ENCODE data around the gene GATA1. TPM values are rescaled to one million over a fixed set of nuclear protein-coding genes. Genes with fewer than 3 reads are reported as not detected.

GATA1 gene
- total RNA-seq, 1 experiment from 2014 or later, result not detected

- DNase-seq, result no peak
- no peaks in the 10 kb centered on the region for H3K9me3 ChIP-seq
- Mint-ChIP-seq H3K4me3 (ENCODE audit: unreplicated experiment) (peak overlapping the region; percentile 77), H3K4me1 (ENCODE audit: low read depth, unreplicated experiment) (peaks cover 6% of the 10 kb centered on the region), H3K27ac (ENCODE audit: unreplicated experiment) (peak overlapping the region; percentile 72), H3K9me3 (ENCODE audit: unreplicated experiment) (no peaks in the 10 kb centered on the region), H3K36me3 (ENCODE audit: insufficient read depth, unreplicated experiment) (peaks cover 12% of the 10 kb centered on the region), H3K27me3 (ENCODE audit: insufficient read depth, unreplicated experiment) (no peaks in the 10 kb centered on the region)
- H3K27me3 ChIP-seq (replicated peaks; ENCODE audit: control insufficient read depth, insufficient read depth, low read length), result no peaks in the 10 kb centered on the region
- ChIA-PET POLR2A (interaction anchor here (0.5 to 1.4 kb wide), 6 partner anchors 24 to 453 kb away, joined by 3 to 15 read pairs (median 10); partner anchors contain the start of genes HDAC6, RBM3 and SUV39H1), CTCF (no interaction called here)
- no TSS peak for BruUV-seq (replicated peaks)
- no peaks in the 10 kb centered on the region; the same call in 1 of the 2 replicates for H3K4me1 ChIP-seq
- intact Hi-C loops (cut with micrococcal nuclease; ENCODE audit: unreplicated experiment), result loop anchor here (1.0 to 2.0 kb wide), 3 partner anchors 17 to 64 kb away; partner anchors contain the start of genes HDAC6 and SUV39H1
- TF ChIP-seq CTCF (IDR thresholded peaks at IDR 0.05; ENCODE audit: insufficient read depth in 1 of 2, low read depth in 1 of 2, low read length in 1 of 2, severe bottlenecking in 1 of 2, unreplicated experiment in 1 of 2), result no peak
- H3K36me3 ChIP-seq (ENCODE audit: control insufficient read depth, insufficient read depth, low read length), result no peaks in the 10 kb centered on the region
- peak overlapping the region; percentile 56 for H3K4me3 ChIP-seq (ENCODE audit: low read depth, low read length)
These were observed 48.5 kb upstream of the GATA1 start for GRCh38 chrX:48737940-48738339.

GRCh38 chrX:48741834-48742233 lies 44.6 kb upstream of the GATA1 start:
- Histone ChIP-seq H3K4me1 (no peaks in the 10 kb centered on the region; the same call in 1 of the 2 replicates), H3K4me3 (ENCODE audit: low read depth, low read length) (no peak overlapping the region), H3K9me3 (no peaks in the 10 kb centered on the region), H3K36me3 (ENCODE audit: control insufficient read depth, insufficient read depth, low read length) (no peaks in the 10 kb centered on the region), H3K27me3 (replicated peaks; ENCODE audit: control insufficient read depth, insufficient read depth, low read length) (no peaks in the 10 kb centered on the region)
- intact Hi-C loops (cut with micrococcal nuclease; ENCODE audit: unreplicated experiment), result no loop called here
- no TSS peak for BruUV-seq (replicated peaks)
- no peak for TF ChIP-seq CTCF (IDR thresholded peaks at IDR 0.05; ENCODE audit: insufficient read depth in 1 of 2, low read depth in 1 of 2, low read length in 1 of 2, severe bottlenecking in 1 of 2, unreplicated experiment in 1 of 2)
- DNase-seq, result no peak
- Mint-ChIP-seq H3K9me3 (ENCODE audit: unreplicated experiment) (no peaks in the 10 kb centered on the region), H3K27me3 (ENCODE audit: insufficient read depth, unreplicated experiment) (no peaks in the 10 kb centered on the region), H3K4me3 (ENCODE audit: unreplicated experiment) (no peak overlapping the region), H3K27ac (ENCODE audit: unreplicated experiment) (no peak overlapping the region), H3K36me3 (ENCODE audit: insufficient read depth, unreplicated experiment) (peaks cover 7% of the 10 kb centered on the region), H3K4me1 (ENCODE audit: low read depth, unreplicated experiment) (no peaks in the 10 kb centered on the region)
- POLR2A ChIA-PET, result no interaction called here
- CTCF ChIA-PET, result no interaction called here

- POLR2A ChIA-PET, result no interaction called here
- H3K27me3 ChIP-seq (replicated peaks; ENCODE audit: control insufficient read depth, insufficient read depth, low read length), result no peaks in the 10 kb centered on the region
- CTCF ChIA-PET, result no interaction called here
- Mint-ChIP-seq H3K36me3 (ENCODE audit: insufficient read depth, unreplicated experiment) (no peaks in the 10 kb centered on the region), H3K9me3 (ENCODE audit: unreplicated experiment) (no peaks in the 10 kb centered on the region), H3K27me3 (ENCODE audit: insufficient read depth, unreplicated experiment) (no peaks in the 10 kb centered on the region), H3K4me1 (ENCODE audit: low read depth, unreplicated experiment) (no peaks in the 10 kb centered on the region), H3K27ac (ENCODE audit: unreplicated experiment) (no peak overlapping the region), H3K4me3 (ENCODE audit: unreplicated experiment) (no peak overlapping the region)
- H3K4me3 ChIP-seq (ENCODE audit: low read depth, low read length), result no peak overlapping the region
- no peaks in the 10 kb centered on the region for H3K36me3 ChIP-seq (ENCODE audit: control insufficient read depth, insufficient read depth, low read length)
- no peak for DNase-seq
- no peaks in the 10 kb centered on the region for H3K4me1 ChIP-seq
- no TSS peak for BruUV-seq (replicated peaks)
- no peaks in the 10 kb centered on the region for H3K9me3 ChIP-seq
- intact Hi-C loops (cut with micrococcal nuclease; ENCODE audit: unreplicated experiment), result no loop called here
- no peak for TF ChIP-seq CTCF (IDR thresholded peaks at IDR 0.05; ENCODE audit: insufficient read depth in 1 of 2, low read depth in 1 of 2, low read length in 1 of 2, severe bottlenecking in 1 of 2, unreplicated experiment in 1 of 2)
These were observed 41.2 kb upstream of the GATA1 start for GRCh38 chrX:48745222-48745621.
